Fibroblast of lung (primary cell): ENCODE measurements around the gene TPO. TPM values are rescaled to one million over a fixed set of nuclear protein-coding genes. Genes with fewer than 3 reads are reported as not detected.

ENCODE experiments used
- DNase-seq, 2 donors: peaks; one replicate each; pipeline versions ENCODE4 v3.0.0 to v3.0.0-alpha.2; 2010; ENCODE audit warnings: low read depth in 2 of 2
- H2AFZ ChIP-seq: 2 replicates; pipeline ENCODE4 v1.5.1; 2012; ENCODE audit warnings: low read length, control low read depth, inconsistent platforms
- H3K27ac ChIP-seq: 2 replicates; pipeline ENCODE4 v1.5.1; 2011; ENCODE audit warnings: low read length, control low read depth; ENCODE audit not compliant: insufficient read depth
- H3K27me3 ChIP-seq: 2 replicates; pipeline ENCODE4 v1.5.1; 2011; ENCODE audit warnings: mild to moderate bottlenecking, low read length; ENCODE audit not compliant: control insufficient read depth, insufficient read depth
- H3K36me3 ChIP-seq: 2 replicates; pipeline ENCODE4 v1.5.1; 2011; ENCODE audit warnings: low read length; ENCODE audit not compliant: control insufficient read depth, insufficient read depth
- H3K4me1 ChIP-seq: 2 replicates; pipeline ENCODE4 v1.5.1; 2011; ENCODE audit warnings: low read length; ENCODE audit not compliant: control insufficient read depth, insufficient read depth; ENCODE audit errors: extremely low read depth
- H3K4me2 ChIP-seq: 2 replicates; pipeline ENCODE4 v1.5.1; 2011; ENCODE audit warnings: low read length, control low read depth; ENCODE audit not compliant: insufficient read depth; ENCODE audit errors: extremely low read depth
- H3K4me3 ChIP-seq, 4 experiments: fragments of 200-600 bp in 1 of 4; sonication (generic) in 1 of 4; replicated peaks in 1 of 4; 2 replicates each; pipeline ENCODE4 v1.5.1; 2011 to 2016; ENCODE audit warnings: low read length in 4 of 4, low read depth in 3 of 4, mild to moderate bottlenecking in 3 of 4, control low read depth in 2 of 4, inconsistent platforms in 1 of 4, mixed read lengths in 1 of 4; ENCODE audit not compliant: insufficient read depth in 1 of 4; ENCODE audit errors: control extremely low read depth in 1 of 4
- H3K79me2 ChIP-seq: 2 replicates; pipeline ENCODE4 v1.5.1; 2012; ENCODE audit warnings: mild to moderate bottlenecking, low read length, inconsistent platforms; ENCODE audit not compliant: control insufficient read depth, insufficient read depth
- H3K9ac ChIP-seq: 2 replicates; pipeline ENCODE4 v1.5.1; 2011; ENCODE audit warnings: mild to moderate bottlenecking, low read length, control low read depth; ENCODE audit not compliant: insufficient read depth
- H3K9me3 ChIP-seq: 2 replicates; pipeline ENCODE4 v1.5.1; 2012; ENCODE audit warnings: low read depth, low read length; ENCODE audit not compliant: control insufficient read depth, insufficient read depth
- H4K20me1 ChIP-seq: 2 replicates; pipeline ENCODE4 v1.5.1; 2011; ENCODE audit warnings: low read length; ENCODE audit not compliant: control insufficient read depth, insufficient read depth; ENCODE audit errors: extremely low read depth
- CTCF ChIP-seq, 2 donors: IDR thresholded peaks in 1 of 2; conservative IDR thresholded peaks in 1 of 2; 1 replicate in 1 of 2; 2 replicates in 1 of 2; pipeline ENCODE4 v1.5.1; 2011 to 2012; ENCODE audit warnings: low read length in 2 of 2, control low read depth in 1 of 2, inconsistent platforms in 1 of 2, low read depth in 1 of 2, mild to moderate bottlenecking in 1 of 2
- EZH2 ChIP-seq: IDR thresholded peaks from 2 replicates; pipeline ENCODE4 v1.5.1; 2012; ENCODE audit warnings: low read length, control low read depth, mild to moderate bottlenecking; ENCODE audit errors: missing control alignments
- polyA plus RNA-seq, 2 donors: library from polyadenylated mRNA; depleted of rRNA in 1 of 2; stranded (reverse) in 1 of 2; unstranded in 1 of 2; fragments of >200 nt; gene quantifications; 2 replicates each; pipeline ENCODE4 v1.2.1, GENCODE V29; 2011 to 2012; ENCODE audit warnings: missing spikeins in 1 of 2
- total RNA-seq: library from RNA; depleted of rRNA; stranded (reverse); fragments of >200 nt; gene quantifications from 2 replicates; pipeline ENCODE4 v1.2.1, GENCODE V29; 2014

Gene TPO
- total and polyA plus RNA-seq, 2 donors (not counting 1 experiment from before 2014, with no cell fraction given), result not detected

GRCh38 chr2:1486670-1487069, 73.4 kb downstream of the TPO start:
- TF ChIP-seq EZH2 (no peak), CTCF (conservative IDR thresholded peaks at IDR 0.05 in 1 of 2, IDR thresholded peaks at IDR 0.05 in 1 of 2; ENCODE audit: low read depth in 1 of 2, low read length in 2 of 2) (no peak)
- no peaks in the 10 kb centered on the region for H3K79me2 ChIP-seq
- no peak overlapping the region for H2AFZ ChIP-seq
- no peak overlapping the region for H3K27ac ChIP-seq
- no peaks in the 10 kb centered on the region for H3K36me3 ChIP-seq
- no peak overlapping the region for H3K4me2 ChIP-seq
- H3K4me1 ChIP-seq, result no peaks in the 10 kb centered on the region
- H3K27me3 ChIP-seq, result no peaks in the 10 kb centered on the region
- no peaks in the 10 kb centered on the region for H3K9me3 ChIP-seq
- no peak overlapping the region for H3K9ac ChIP-seq
- H4K20me1 ChIP-seq, result no peaks in the 10 kb centered on the region
- no peak for DNase-seq
- no peak overlapping the region for H3K4me3 ChIP-seq

- Histone ChIP-seq H3K27ac (no peak overlapping the region), H3K4me3 (no peak overlapping the region), H3K79me2 (no peaks in the 10 kb centered on the region), H3K4me1 (no peaks in the 10 kb centered on the region), H3K27me3 (no peaks in the 10 kb centered on the region), H2AFZ (no peak overlapping the region), H3K4me2 (no peak overlapping the region), H4K20me1 (no peaks in the 10 kb centered on the region), H3K9ac (no peak overlapping the region), H3K36me3 (no peaks in the 10 kb centered on the region), H3K9me3 (no peaks in the 10 kb centered on the region)
- TF ChIP-seq CTCF (conservative IDR thresholded peaks at IDR 0.05 in 1 of 2, IDR thresholded peaks at IDR 0.05 in 1 of 2; ENCODE audit: low read depth in 1 of 2, low read length in 2 of 2) (no peak), EZH2 (no peak)
- no peak for DNase-seq
Measured at GRCh38 chr2:1487758-1488157, 74.5 kb downstream of the TPO start.

GRCh38 chr2:1488181-1488671, 75.0 kb downstream of the TPO start:
- Histone ChIP-seq H3K4me1 (no peaks in the 10 kb centered on the region), H3K79me2 (no peaks in the 10 kb centered on the region), H3K9ac (no peak overlapping the region), H3K36me3 (no peaks in the 10 kb centered on the region), H3K4me2 (no peak overlapping the region), H3K9me3 (no peaks in the 10 kb centered on the region), H3K27ac (no peak overlapping the region), H4K20me1 (no peaks in the 10 kb centered on the region), H3K4me3 (no peak overlapping the region), H3K27me3 (no peaks in the 10 kb centered on the region), H2AFZ (no peak overlapping the region)
- TF ChIP-seq EZH2 (no peak), CTCF (conservative IDR thresholded peaks at IDR 0.05 in 1 of 2, IDR thresholded peaks at IDR 0.05 in 1 of 2; ENCODE audit: low read depth in 1 of 2, low read length in 2 of 2) (no peak)
- DNase-seq, result no peak
